Progenitor cell of endocrine pancreas (in vitro differentiated cells): ENCODE results near the gene ABR. TPM values are rescaled to one million over a fixed set of nuclear protein-coding genes. Genes with fewer than 3 reads are reported as not detected.
A peak's percentile ranks its signal among the peaks of the same experiment; 100 is the strongest.

Experiments used
- DNase-seq: peaks from one replicate; pipeline ENCODE4 v3.0.0; 2021; ENCODE audit warnings: low spot score; ENCODE audit not compliant: unreplicated experiment
- H3K27ac Mint-ChIP-seq: 2 replicates; pipeline ENCODE4 v1.8.0; 2021; ENCODE audit warnings: mild to moderate bottlenecking, moderate library complexity, mixed read lengths
- H3K27me3 Mint-ChIP-seq: 2 replicates; pipeline ENCODE4 v1.8.0; 2021; ENCODE audit warnings: mixed read lengths
- H3K36me3 Mint-ChIP-seq: 2 replicates; pipeline ENCODE4 v1.8.0; 2022; ENCODE audit warnings: mixed read lengths; ENCODE audit not compliant: insufficient read depth
- H3K4me1 Mint-ChIP-seq: 2 replicates; pipeline ENCODE4 v1.8.0; 2021; ENCODE audit warnings: low read depth, mixed read lengths
- H3K4me3 Mint-ChIP-seq: 2 replicates; pipeline ENCODE4 v1.8.0; 2021; ENCODE audit warnings: low read depth, mild to moderate bottlenecking, moderate library complexity, mixed read lengths
- H3K9me3 Mint-ChIP-seq: 2 replicates; pipeline ENCODE4 v1.8.0; 2021; ENCODE audit warnings: low read depth, mixed read lengths
- CTCF ChIP-seq: fragments of 200-600 bp; sonication (generic); IDR thresholded peaks from one replicate; pipeline ENCODE4 v1.5.0; 2021; ENCODE audit warnings: antibody characterized with exemption, mild to moderate bottlenecking; ENCODE audit not compliant: unreplicated experiment
- total RNA-seq: library from RNA; stranded (reverse); gene quantifications from 2 replicates; pipeline ENCODE4 v1.2.1, GENCODE V29; 2021

Gene ABR
- total RNA-seq, 1 donor from 2014 or later: 61.0 TPM

- Mint-ChIP-seq H3K36me3 (peaks cover 2% of the 10 kb centered on the region), H3K4me1 (peaks cover 11% of the 10 kb centered on the region), H3K4me3 (no peak overlapping the region), H3K9me3 (no peaks in the 10 kb centered on the region), H3K27me3 (peaks cover 4% of the 10 kb centered on the region), H3K27ac (peak overlapping the region; percentile 87)
- no peak for TF ChIP-seq CTCF
- DNase-seq: no peak
Observed at GRCh38 chr17:1146561-1147265, 33.1 kb downstream of the ABR start.

GRCh38 chr17:1145311-1145986 is 34.3 kb downstream of the ABR start:
- no peak for DNase-seq
- Mint-ChIP-seq H3K27ac (no peak overlapping the region), H3K4me3 (no peak overlapping the region), H3K9me3 (no peaks in the 10 kb centered on the region), H3K36me3 (peaks cover 1% of the 10 kb centered on the region), H3K27me3 (peaks cover 4% of the 10 kb centered on the region), H3K4me1 (peaks cover 11% of the 10 kb centered on the region)
- no peak for TF ChIP-seq CTCF

GRCh38 chr17:1144162-1144561 is 35.6 kb downstream of the ABR start:
- peaks cover 11% of the 10 kb centered on the region for H3K4me1 Mint-ChIP-seq
- no peak for DNase-seq
- no peak overlapping the region for H3K4me3 Mint-ChIP-seq
- H3K36me3 Mint-ChIP-seq: peaks cover 6% of the 10 kb centered on the region
- H3K27ac Mint-ChIP-seq: peak overlapping the region; percentile 33
- no peak for TF ChIP-seq CTCF
- peaks cover 4% of the 10 kb centered on the region for H3K27me3 Mint-ChIP-seq
- no peaks in the 10 kb centered on the region for H3K9me3 Mint-ChIP-seq

- H3K9me3 Mint-ChIP-seq: no peaks in the 10 kb centered on the region
- no peak for TF ChIP-seq CTCF
- peaks cover 4% of the 10 kb centered on the region for H3K27me3 Mint-ChIP-seq
- no peak overlapping the region for H3K4me3 Mint-ChIP-seq
- peaks cover 6% of the 10 kb centered on the region for H3K36me3 Mint-ChIP-seq
- H3K27ac Mint-ChIP-seq: peak overlapping the region; percentile 33
- no peak for DNase-seq
- H3K4me1 Mint-ChIP-seq: peaks cover 11% of the 10 kb centered on the region
Observed at GRCh38 chr17:1143573-1143972, 36.2 kb downstream of the ABR start.

GRCh38 chr17:1142561-1142971 is 37.2 kb downstream of the ABR start:
- Mint-ChIP-seq H3K36me3 (peaks cover 6% of the 10 kb centered on the region), H3K4me1 (peaks cover 10% of the 10 kb centered on the region), H3K4me3 (no peak overlapping the region), H3K27ac (peak overlapping the region; percentile 33), H3K27me3 (peaks cover 4% of the 10 kb centered on the region), H3K9me3 (no peaks in the 10 kb centered on the region)
- TF ChIP-seq CTCF: no peak
- no peak for DNase-seq
